HUES48 (cell line): ENCODE data around the gene HIRA.
"Not testable (repeated sequence)": the region's sequence is repeated elsewhere in the genome, so short reads cannot be mapped to it uniquely, and the experiment has no call there.

Source experiments
- H3K27ac ChIP-seq: one replicate; pipeline ENCODE4 v1.7.0; 2013; ENCODE audit warnings: low read depth, low read length, inconsistent platforms
- H3K27me3 ChIP-seq: 2 replicates; pipeline ENCODE4 v1.6.1; 2013; ENCODE audit warnings: mild to moderate bottlenecking, low read length; ENCODE audit not compliant: control insufficient read depth, insufficient read depth
- H3K36me3 ChIP-seq: 2 replicates; pipeline ENCODE4 v1.6.1; 2013; ENCODE audit warnings: low read length; ENCODE audit not compliant: control insufficient read depth, insufficient read depth
- H3K4me1 ChIP-seq: 2 replicates; pipeline ENCODE4 v1.6.1; 2013; ENCODE audit warnings: mild to moderate bottlenecking, low read length; ENCODE audit not compliant: control insufficient read depth, insufficient read depth
- H3K4me3 ChIP-seq: 2 replicates; pipeline ENCODE4 v1.5.1; 2013; ENCODE audit warnings: mild to moderate bottlenecking, low read depth, low read length
- H3K9ac ChIP-seq: 2 replicates; pipeline ENCODE4 v1.6.1; 2013; ENCODE audit warnings: mild to moderate bottlenecking, low read depth, low read length, moderate library complexity
- H3K9me3 ChIP-seq: 2 replicates; pipeline ENCODE4 v1.6.1; 2013; ENCODE audit warnings: low read length; ENCODE audit not compliant: control insufficient read depth, insufficient read depth

The HIRA gene

DNA sequence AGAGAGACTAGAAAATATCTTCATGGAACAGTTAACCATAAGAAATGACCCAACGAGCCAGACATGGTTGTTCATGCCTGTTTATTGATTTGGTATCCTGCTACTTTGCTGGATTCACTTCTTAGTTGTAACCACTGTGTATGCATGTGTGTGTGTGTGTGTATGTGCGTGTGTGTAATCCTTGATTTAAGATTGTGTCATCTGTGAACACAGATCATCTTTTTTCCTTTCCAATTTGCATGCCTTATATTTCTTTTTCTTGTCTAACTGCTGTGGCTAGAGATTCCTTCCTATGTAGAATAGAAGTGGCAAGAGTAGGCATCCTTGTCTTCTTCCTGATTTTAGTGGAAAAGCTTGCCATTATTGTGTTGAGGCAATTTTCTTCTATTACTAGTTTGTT lies 123.7 kb downstream of the HIRA start:
- Histone ChIP-seq H3K9ac (no peak overlapping the region), H3K4me3 (no peak overlapping the region), H3K27ac (no peak overlapping the region), H3K9me3 (no peaks in the 10 kb centered on the region), H3K36me3 (no peaks in the 10 kb centered on the region), H3K4me1 (no peaks in the 10 kb centered on the region), H3K27me3 (no peaks in the 10 kb centered on the region)

DNA sequence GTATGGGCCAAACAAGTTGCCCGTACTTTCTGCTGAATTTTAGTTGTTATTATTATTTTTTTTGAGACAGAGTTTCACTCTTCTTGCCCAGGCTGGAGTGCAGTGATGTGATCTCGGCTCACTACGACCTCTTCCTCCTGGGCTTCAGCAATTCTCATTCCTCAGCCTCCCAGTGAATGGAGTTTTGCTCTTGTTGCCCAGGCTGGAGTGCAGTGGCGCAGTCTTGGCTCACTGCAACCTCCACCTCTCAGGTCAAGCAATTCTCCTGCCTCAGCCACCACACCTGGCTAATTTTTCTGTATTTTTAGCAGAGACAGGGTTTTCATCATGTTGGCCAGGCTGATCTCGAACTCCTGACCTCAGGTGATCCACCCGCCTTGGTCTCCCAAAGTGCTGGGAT lies 125.0 kb downstream of the HIRA start:
- not testable (repeated sequence) for H3K4me3 ChIP-seq, H3K27me3 ChIP-seq, H3K9ac ChIP-seq, H3K9me3 ChIP-seq, H3K36me3 ChIP-seq, H3K4me1 ChIP-seq, H3K27ac ChIP-seq

DNA sequence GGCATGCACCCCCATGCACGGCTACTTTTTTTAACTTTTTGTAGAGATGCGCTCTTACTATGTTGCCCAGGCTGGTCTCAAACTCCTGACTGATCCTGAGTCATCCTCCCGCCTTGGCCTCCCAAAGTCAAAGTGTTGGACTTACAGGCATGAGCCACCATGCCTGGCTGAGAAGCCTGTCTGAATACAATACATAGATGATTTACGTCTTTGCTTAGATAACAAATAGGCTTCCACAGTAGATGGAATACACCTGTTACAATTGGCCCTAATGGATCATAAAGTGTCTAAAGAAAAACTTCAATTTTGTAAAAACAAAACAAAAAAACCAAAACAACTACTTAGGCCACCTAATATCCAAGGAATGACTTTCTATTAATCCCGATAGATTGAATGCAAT lies 127.0 kb downstream of the HIRA start:
- Histone ChIP-seq H3K9me3 (no peaks in the 10 kb centered on the region), H3K27me3 (no peaks in the 10 kb centered on the region), H3K27ac (no peak overlapping the region), H3K4me3 (no peak overlapping the region), H3K9ac (no peak overlapping the region), H3K4me1 (no peaks in the 10 kb centered on the region), H3K36me3 (no peaks in the 10 kb centered on the region)

DNA sequence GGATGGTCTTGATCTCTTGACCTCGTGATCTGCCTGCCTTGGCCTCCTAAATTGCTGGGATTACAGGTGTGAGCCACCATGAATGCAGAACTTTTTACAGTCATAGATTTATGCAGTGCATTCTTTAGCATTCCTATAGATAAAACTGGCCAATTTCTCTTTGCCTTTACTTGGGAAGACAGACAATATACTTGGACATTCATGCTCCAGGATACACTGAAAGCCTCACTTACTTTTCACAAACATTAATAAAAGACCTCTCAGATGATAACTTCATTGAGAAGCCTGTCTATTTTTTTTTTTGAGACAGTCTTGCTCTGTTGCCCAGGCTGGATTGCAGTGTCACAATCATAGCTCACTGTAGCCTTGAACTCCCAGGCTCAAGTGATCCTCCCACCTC lies 127.7 kb downstream of the HIRA start:
- Histone ChIP-seq H3K9me3 (no peaks in the 10 kb centered on the region), H3K4me3 (no peak overlapping the region), H3K9ac (no peak overlapping the region), H3K36me3 (no peaks in the 10 kb centered on the region), H3K27me3 (no peaks in the 10 kb centered on the region), H3K4me1 (no peaks in the 10 kb centered on the region), H3K27ac (no peak overlapping the region)

DNA sequence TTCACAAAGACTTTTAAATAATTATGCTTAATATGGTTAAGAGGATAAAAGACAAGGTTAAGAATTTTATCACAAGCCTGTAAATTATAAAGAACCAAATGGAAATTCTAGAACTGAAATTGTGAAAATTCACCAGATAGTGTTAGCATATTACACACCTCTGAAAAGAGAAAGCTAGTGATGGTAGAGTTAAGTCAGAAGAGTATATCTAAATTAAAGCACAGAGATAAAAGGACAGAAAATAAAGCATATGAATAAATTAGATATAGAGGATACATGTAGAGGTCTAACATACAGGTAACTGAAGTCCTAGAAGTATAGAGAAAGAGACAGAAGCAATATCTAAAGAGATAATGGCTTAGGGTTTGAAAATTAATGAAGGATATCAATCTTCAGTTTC lies 135.8 kb downstream of the HIRA start:
- no peak overlapping the region for H3K9ac ChIP-seq
- H3K4me1 ChIP-seq: peaks cover 7% of the 10 kb centered on the region; the same call in 1 of the 2 replicates
- no peaks in the 10 kb centered on the region for H3K9me3 ChIP-seq
- no peak overlapping the region for H3K27ac ChIP-seq
- 0 out of 2 replicates have a peak, but pooled peaks cover 3% of the 10 kb centered on the region for H3K27me3 ChIP-seq
- no peak overlapping the region for H3K4me3 ChIP-seq
- H3K36me3 ChIP-seq: no peaks in the 10 kb centered on the region

DNA sequence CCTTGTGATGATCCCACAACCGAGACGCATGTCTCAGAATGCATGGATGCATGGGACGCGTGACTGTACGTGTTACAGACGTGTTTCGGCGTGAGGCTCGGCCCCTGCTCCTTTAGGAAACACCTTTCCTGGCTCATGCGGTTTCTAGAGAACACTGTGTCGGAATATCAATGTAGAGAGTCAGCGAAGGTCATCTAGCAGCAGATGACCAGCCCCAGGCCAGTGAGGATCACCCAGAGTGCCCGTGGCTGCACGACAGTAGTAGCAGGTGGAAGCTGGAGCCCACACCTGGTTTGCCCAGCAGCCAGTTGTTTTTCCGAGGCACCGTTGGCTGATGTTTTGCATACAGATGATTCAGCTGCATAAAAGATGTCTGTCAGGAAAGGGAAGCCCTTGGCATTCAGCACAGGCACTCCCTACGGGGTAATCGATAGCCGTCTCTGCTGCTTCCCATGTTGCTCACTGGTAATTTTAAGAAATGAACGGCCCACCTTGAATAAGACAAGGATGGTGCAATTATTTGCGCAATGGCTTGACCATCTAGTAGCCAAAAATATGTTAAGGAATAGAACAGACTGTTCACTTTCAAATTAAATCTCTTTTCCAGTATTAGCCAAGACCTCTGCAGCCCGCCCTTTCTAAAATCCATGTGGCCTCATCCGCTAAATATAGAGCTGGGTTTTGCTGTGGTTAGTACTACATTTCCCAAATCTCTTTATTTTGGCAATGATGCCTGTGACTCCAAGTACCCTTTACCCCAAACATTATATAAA lies 138.9 kb downstream of the HIRA start:
- Histone ChIP-seq H3K4me3 (peak overlapping the region; percentile 68), H3K27me3 (peaks cover 17% of the 10 kb centered on the region), H3K27ac (no peak overlapping the region), H3K4me1 (peaks cover 29% of the 10 kb centered on the region), H3K9me3 (no peaks in the 10 kb centered on the region), H3K9ac (no peak overlapping the region), H3K36me3 (no peaks in the 10 kb centered on the region)

DNA sequence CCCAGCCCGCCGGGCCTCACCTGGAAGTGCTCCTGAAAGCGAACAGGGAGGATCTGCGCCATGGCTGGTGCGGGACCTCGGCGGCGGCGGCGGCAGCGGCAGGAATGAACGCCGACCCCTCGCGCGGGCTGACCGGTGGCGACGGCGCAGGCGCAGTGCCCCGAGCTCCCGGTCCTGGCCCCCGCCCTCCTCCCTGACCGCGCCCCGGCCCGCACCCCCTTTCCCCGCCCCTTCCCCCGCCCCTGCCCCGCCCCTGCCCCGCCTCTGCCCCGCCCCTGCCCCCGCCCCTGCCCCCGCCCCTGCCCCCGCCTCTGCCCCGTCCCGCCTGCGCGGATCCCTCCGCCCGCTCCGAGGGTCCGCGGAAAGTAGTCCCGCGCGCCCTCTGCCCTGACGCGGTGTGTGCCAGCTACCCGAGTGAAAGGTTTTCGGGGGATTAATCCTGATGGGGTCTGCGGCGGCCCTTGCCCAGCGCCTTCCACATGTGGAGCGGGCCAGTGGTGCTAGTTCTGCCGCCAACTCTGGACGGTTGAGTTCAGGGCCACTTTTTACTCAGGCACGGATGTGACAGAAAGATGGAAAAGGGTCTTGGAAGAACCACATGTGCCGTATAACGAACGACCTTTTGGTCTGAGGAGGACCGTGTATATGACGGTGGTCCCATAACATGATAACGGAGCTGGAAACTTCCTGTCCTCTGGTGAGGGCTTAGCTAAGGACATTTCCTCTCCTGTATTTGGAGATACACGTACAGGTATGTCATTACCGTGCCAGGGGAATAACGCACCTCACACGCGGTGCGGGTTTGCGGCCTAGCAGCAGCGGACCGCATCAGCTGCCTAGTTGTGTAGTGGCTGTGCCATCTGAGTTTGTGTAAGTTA lies 139.7 kb downstream of the HIRA start, which contains the start of gene CLTCL1:
CLTCL1 (minus strand) TSS at position 140 of the 878 bp plus-strand sequence; CDS start at position 62, 78 bp downstream.
- H3K36me3 ChIP-seq: no peaks in the 10 kb centered on the region
- H3K9ac ChIP-seq: peak within 1 kb of the TSS; percentile 45
- peaks cover 17% of the 10 kb centered on the region for H3K27me3 ChIP-seq
- H3K4me1 ChIP-seq: peaks cover 37% of the 10 kb centered on the region
- H3K9me3 ChIP-seq: no peaks in the 10 kb centered on the region
- H3K4me3 ChIP-seq: peak within 1 kb of the TSS; percentile 74
- peak within 1 kb of the TSS; percentile 9 for H3K27ac ChIP-seq

DNA sequence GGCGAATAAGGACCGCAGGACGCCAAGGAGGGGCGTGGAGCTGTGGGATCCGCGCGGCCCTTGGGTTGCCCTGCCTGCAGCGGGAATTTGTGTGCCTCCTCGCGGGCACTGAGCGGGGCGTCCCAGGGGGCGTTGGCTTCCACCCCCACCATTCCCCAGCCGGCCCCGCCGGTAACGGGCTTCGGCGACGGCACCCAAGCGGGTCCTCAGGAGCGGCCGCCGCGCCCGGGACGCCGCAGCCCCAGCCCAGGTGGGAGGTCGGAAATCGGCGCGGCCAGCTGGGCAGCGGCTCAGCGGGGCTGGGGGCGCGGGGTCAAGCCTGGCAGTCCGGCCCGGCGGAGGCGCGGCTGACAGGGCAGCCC lies 140.3 kb downstream of the HIRA start:
- no peaks in the 10 kb centered on the region for H3K36me3 ChIP-seq
- peak overlapping the region; percentile 9 for H3K27ac ChIP-seq
- peaks cover 17% of the 10 kb centered on the region for H3K27me3 ChIP-seq
- no peaks in the 10 kb centered on the region for H3K9me3 ChIP-seq
- H3K4me1 ChIP-seq: peaks cover 44% of the 10 kb centered on the region
- peak overlapping the region; percentile 74 for H3K4me3 ChIP-seq
- H3K9ac ChIP-seq: no peak overlapping the region

DNA sequence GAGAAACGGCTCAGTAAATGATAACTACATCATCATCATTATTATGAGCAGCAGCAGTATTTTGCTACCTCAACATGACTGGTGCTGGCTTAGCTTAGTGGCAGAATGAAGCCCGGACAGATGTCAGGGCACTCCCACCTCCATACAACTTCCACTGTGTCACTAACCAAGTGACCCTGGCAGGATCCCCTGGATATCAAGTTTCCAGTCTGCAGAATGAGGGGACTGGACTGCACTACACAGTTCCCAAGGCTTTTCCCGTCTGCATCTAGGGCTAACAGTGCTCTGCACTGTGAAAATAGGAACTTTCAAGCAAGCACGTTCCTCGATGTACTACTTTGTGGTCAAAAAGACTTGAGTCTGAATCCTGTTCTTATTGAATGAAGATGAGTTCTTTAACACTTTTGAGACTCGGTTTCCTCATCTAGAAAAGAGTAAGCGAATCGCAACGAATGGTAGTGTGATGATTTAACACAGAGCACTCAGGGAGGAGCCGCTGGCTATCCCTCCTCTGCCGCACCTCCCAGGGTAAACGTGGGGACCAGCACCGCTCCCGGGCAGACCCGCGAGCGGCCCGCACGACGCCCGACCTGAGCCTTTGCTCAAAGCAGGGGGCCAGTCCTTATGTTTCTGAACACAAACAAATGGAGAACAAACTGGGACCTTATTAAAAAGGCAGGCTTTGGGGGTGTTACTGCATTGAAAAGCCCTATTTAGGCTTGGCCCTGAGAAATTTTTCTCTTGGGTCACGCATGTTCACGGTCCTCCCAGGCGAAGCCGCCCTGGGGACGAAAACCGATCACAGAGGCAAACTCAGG lies 140.9 kb downstream of the HIRA start:
- Histone ChIP-seq H3K9me3 (no peaks in the 10 kb centered on the region), H3K27me3 (peaks cover 17% of the 10 kb centered on the region), H3K4me3 (peak overlapping the region; percentile 74), H3K27ac (no peak overlapping the region), H3K9ac (no peak overlapping the region), H3K36me3 (no peaks in the 10 kb centered on the region), H3K4me1 (peaks cover 50% of the 10 kb centered on the region)

DNA sequence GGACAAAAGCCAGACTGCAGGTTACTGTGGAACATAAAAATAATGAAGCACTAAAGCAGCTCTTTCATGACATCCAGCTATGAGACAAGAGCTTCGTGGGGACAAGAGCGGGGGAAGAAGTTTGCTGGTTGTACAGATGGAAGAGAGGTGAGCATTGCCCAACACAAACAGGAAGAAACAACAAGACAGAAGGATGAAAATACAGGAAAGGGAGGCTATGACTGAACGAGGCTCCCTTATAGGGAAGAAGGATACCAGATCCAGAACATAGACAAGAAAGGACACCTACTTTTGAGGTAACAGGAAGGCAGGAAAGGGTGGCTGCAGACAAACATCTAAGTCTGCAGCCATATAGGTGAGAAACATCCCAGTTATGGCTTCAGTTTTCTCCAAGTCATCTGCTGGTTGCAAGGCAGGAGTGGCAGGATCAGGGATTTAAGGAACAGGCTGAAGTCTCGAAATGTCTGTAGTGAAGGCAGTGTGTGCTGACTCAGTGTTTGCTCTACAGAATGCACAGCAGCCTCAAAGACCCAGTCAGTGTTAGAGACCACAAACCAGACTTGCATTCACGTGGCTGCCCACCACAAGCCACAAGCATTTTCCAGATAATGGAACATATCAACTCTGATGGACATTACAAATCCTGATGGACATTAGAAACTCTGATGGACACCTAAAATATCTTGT lies 141.9 kb downstream of the HIRA start:
- Histone ChIP-seq H3K4me3 (no peak overlapping the region), H3K27me3 (peaks cover 17% of the 10 kb centered on the region), H3K4me1 (peaks cover 55% of the 10 kb centered on the region), H3K27ac (no peak overlapping the region), H3K9me3 (no peaks in the 10 kb centered on the region), H3K36me3 (no peaks in the 10 kb centered on the region), H3K9ac (no peak overlapping the region)
